Panc1 (cell line): ENCODE measurements around the gene AGPAT4.

Experiments used
- CTCF ChIP-seq: fragments of 450-650 bp; IDR thresholded peaks from 2 replicates; pipeline ENCODE4 v1.5.1; 2017; ENCODE audit warnings: mild to moderate bottlenecking
- POLR2AphosphoS5 ChIP-seq: IDR thresholded peaks from 2 replicates; pipeline ENCODE4 v1.6.1; 2012; ENCODE audit warnings: mild to moderate bottlenecking, low read depth, low read length, moderate library complexity
- TF ChIP-seq, protein P1 (sequence below), 2 experiments: IDR thresholded peaks; 2 replicates each; pipeline ENCODE4 v1.6.1; 2011 to 2012; ENCODE audit warnings: low read depth in 2 of 2, control low read depth in 1 of 2, low read length in 1 of 2, mild to moderate bottlenecking in 1 of 2, moderate library complexity in 1 of 2; ENCODE audit not compliant: insufficient read depth in 1 of 2

- TF ChIP-seq POLR2AphosphoS5 = no peak
- no peak for TF ChIP-seq CTCF
- TF ChIP-seq, protein P1, sequence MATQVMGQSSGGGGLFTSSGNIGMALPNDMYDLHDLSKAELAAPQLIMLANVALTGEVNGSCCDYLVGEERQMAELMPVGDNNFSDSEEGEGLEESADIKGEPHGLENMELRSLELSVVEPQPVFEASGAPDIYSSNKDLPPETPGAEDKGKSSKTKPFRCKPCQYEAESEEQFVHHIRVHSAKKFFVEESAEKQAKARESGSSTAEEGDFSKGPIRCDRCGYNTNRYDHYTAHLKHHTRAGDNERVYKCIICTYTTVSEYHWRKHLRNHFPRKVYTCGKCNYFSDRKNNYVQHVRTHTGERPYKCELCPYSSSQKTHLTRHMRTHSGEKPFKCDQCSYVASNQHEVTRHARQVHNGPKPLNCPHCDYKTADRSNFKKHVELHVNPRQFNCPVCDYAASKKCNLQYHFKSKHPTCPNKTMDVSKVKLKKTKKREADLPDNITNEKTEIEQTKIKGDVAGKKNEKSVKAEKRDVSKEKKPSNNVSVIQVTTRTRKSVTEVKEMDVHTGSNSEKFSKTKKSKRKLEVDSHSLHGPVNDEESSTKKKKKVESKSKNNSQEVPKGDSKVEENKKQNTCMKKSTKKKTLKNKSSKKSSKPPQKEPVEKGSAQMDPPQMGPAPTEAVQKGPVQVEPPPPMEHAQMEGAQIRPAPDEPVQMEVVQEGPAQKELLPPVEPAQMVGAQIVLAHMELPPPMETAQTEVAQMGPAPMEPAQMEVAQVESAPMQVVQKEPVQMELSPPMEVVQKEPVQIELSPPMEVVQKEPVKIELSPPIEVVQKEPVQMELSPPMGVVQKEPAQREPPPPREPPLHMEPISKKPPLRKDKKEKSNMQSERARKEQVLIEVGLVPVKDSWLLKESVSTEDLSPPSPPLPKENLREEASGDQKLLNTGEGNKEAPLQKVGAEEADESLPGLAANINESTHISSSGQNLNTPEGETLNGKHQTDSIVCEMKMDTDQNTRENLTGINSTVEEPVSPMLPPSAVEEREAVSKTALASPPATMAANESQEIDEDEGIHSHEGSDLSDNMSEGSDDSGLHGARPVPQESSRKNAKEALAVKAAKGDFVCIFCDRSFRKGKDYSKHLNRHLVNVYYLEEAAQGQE (IDR thresholded peaks at IDR 0.05; ENCODE audit: insufficient read depth in 1 of 2, low read depth in 2 of 2, low read length in 1 of 2) = no peak
Measured at GRCh38 chr6:161194374-161194773, 79.5 kb downstream of the AGPAT4 start.
